Measurements from ENCODE around the gene DCBLD1. TPM values are rescaled to one million over a fixed set of nuclear protein-coding genes. Genes with fewer than 3 reads are reported as not detected.

DCBLD1 gene
- total and polyA plus RNA-seq, 2 of the 13 experiments (the other 11 are each of a cell fraction or from before 2014, with no cell fraction given): 23.2 to 41.5 TPM

DNA sequence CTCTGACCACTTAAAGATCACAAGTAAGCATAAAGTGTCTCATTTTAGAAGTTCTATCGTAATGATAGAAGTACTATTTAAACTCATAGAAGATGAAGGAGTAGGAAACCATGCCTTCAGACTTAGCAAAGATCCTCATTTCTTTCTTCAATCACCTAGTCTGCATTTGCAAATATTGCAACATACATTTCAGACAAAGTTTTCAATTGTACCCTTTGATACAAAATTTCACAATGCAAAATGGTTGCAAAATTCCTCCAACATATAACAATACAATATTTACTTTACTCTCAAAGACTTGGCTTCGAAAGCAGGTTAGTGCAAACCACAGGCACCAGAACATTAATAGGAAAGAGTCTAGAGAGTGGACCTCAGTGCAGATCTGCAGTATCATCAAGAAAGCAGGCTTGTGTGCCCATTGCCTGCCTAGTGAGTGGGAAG lies 40.6 kb upstream of the DCBLD1 start (continued):
- TF ChIP-seq XRCC5 (optimal IDR thresholded peaks at IDR 0.05; ENCODE audit: low read length): no peak
- TF ChIP-seq PCBP2 (optimal IDR thresholded peaks at IDR 0.05; ENCODE audit: low read depth, low read length, poor library complexity, severe bottlenecking): no peak
- TF ChIP-seq MIER2 (CRISPR knock-in tag; IDR thresholded peaks at IDR 0.05): 0 out of 2 replicates have a peak, but pooled peaks have one; percentile 33
- TF ChIP-seq TCF12 (IDR thresholded peaks at IDR 0.05): no peak
- no peak for TF ChIP-seq TCF12 (CRISPR knock-in tag; IDR thresholded peaks at IDR 0.05)
- TF ChIP-seq, protein P1, sequence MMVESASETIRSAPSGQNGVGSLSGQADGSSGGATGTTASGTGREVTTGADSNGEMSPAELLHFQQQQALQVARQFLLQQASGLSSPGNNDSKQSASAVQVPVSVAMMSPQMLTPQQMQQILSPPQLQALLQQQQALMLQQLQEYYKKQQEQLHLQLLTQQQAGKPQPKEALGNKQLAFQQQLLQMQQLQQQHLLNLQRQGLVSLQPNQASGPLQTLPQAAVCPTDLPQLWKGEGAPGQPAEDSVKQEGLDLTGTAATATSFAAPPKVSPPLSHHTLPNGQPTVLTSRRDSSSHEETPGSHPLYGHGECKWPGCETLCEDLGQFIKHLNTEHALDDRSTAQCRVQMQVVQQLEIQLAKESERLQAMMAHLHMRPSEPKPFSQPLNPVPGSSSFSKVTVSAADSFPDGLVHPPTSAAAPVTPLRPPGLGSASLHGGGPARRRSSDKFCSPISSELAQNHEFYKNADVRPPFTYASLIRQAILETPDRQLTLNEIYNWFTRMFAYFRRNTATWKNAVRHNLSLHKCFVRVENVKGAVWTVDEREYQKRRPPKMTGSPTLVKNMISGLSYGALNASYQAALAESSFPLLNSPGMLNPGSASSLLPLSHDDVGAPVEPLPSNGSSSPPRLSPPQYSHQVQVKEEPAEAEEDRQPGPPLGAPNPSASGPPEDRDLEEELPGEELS (CRISPR knock-in tag; IDR thresholded peaks at IDR 0.05): peak; percentile 80
- TF ChIP-seq DNMT3B (CRISPR knock-in tag; conservative IDR thresholded peaks at IDR 0.05): peak; percentile 70; the same call in 1 of the 2 replicates
- TF ChIP-seq RARA (CRISPR knock-in tag; IDR thresholded peaks at IDR 0.05): peak; percentile 51; the same call in 1 of the 2 replicates
- no peak for TF ChIP-seq ZNF333 (CRISPR knock-in tag; IDR thresholded peaks at IDR 0.05; ENCODE audit: borderline replicate concordance)
- TF ChIP-seq ZNF773 (CRISPR knock-in tag; IDR thresholded peaks at IDR 0.05; ENCODE audit: borderline replicate concordance): no peak
- no peak for TF ChIP-seq RARG (CRISPR knock-in tag; IDR thresholded peaks at IDR 0.05; ENCODE audit: low read depth)
- TF ChIP-seq PRPF4 (IDR thresholded peaks at IDR 0.05; ENCODE audit: low read depth, low read length, poor library complexity, severe bottlenecking): no peak
- TF ChIP-seq ZFP36L2 (CRISPR knock-in tag; IDR thresholded peaks at IDR 0.05): no peak
- no peak for TF ChIP-seq ZNF260 (CRISPR knock-in tag; IDR thresholded peaks at IDR 0.05; ENCODE audit: borderline replicate concordance, low read depth)
- TF ChIP-seq PHF5A (CRISPR knock-in tag; IDR thresholded peaks at IDR 0.05; ENCODE audit: low read depth, unreplicated experiment): peak; percentile 70
- TF ChIP-seq SYNCRIP (IDR thresholded peaks at IDR 0.05; ENCODE audit: insufficient read depth, low read depth, low read length): no peak
- TF ChIP-seq MTA1 (CRISPR knock-in tag; IDR thresholded peaks at IDR 0.05; ENCODE audit: borderline replicate concordance): no peak; the same call in 1 of the 2 replicates
- TF ChIP-seq ATF7-NPFF (CRISPR knock-in tag; IDR thresholded peaks at IDR 0.05; ENCODE audit: low read depth): no peak
- TF ChIP-seq, protein P2, sequence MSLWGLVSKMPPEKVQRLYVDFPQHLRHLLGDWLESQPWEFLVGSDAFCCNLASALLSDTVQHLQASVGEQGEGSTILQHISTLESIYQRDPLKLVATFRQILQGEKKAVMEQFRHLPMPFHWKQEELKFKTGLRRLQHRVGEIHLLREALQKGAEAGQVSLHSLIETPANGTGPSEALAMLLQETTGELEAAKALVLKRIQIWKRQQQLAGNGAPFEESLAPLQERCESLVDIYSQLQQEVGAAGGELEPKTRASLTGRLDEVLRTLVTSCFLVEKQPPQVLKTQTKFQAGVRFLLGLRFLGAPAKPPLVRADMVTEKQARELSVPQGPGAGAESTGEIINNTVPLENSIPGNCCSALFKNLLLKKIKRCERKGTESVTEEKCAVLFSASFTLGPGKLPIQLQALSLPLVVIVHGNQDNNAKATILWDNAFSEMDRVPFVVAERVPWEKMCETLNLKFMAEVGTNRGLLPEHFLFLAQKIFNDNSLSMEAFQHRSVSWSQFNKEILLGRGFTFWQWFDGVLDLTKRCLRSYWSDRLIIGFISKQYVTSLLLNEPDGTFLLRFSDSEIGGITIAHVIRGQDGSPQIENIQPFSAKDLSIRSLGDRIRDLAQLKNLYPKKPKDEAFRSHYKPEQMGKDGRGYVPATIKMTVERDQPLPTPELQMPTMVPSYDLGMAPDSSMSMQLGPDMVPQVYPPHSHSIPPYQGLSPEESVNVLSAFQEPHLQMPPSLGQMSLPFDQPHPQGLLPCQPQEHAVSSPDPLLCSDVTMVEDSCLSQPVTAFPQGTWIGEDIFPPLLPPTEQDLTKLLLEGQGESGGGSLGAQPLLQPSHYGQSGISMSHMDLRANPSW (CRISPR knock-in tag; IDR thresholded peaks at IDR 0.05; ENCODE audit: borderline replicate concordance): no peak
- TF ChIP-seq CEBPG (CRISPR knock-in tag; IDR thresholded peaks at IDR 0.05): peak; percentile 99
- TF ChIP-seq ZNF713 (CRISPR knock-in tag; IDR thresholded peaks at IDR 0.05): no peak
- peak; percentile 98 for TF ChIP-seq FOXJ3 (CRISPR knock-in tag; IDR thresholded peaks at IDR 0.05; ENCODE audit: borderline replicate concordance)
- no peak for TF ChIP-seq FIP1L1 (IDR thresholded peaks at IDR 0.05; ENCODE audit: borderline replicate concordance, insufficient read depth, low read depth, low read length)
- TF ChIP-seq, protein P3, sequence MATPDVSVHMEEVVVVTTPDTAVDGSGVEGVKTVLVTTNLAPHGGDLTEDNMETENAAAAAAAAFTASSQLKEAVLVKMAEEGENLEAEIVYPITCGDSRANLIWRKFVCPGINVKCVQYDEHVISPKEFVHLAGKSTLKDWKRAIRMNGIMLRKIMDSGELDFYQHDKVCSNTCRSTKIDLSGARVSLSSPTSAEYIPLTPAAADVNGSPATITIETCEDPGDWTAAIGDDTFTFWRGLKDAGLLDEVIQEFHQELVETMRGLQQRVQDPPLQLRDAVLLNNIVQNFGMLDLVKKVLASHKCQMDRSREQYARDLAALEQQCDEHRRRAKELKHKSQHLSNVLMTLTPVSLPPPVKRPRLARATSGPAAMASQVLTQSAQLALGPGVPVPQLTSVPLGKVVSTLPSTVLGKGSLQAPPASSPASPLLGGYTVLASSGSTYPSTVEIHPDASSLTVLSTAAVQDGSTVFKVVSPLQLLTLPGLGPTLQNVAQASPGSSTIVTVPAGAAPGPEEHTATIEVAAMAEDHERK (CRISPR knock-in tag; IDR thresholded peaks at IDR 0.05; ENCODE audit: low read depth): no peak
- TF ChIP-seq, protein P4, sequence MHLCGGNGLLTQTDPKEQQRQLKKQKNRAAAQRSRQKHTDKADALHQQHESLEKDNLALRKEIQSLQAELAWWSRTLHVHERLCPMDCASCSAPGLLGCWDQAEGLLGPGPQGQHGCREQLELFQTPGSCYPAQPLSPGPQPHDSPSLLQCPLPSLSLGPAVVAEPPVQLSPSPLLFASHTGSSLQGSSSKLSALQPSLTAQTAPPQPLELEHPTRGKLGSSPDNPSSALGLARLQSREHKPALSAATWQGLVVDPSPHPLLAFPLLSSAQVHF (CRISPR knock-in tag; IDR thresholded peaks at IDR 0.05): no peak
